HL-60 (cell line): Measurements from ENCODE around the gene LDLRAD3.

Experiments
- CTCF ChIP-seq: IDR thresholded peaks from one replicate; pipeline ENCODE4 v1.5.1; 2011; ENCODE audit warnings: low read length, control low read depth, inconsistent platforms; ENCODE audit not compliant: insufficient read depth
- POLR2AphosphoS5 ChIP-seq: IDR thresholded peaks from 2 replicates; pipeline ENCODE4 v1.6.1; 2012; ENCODE audit warnings: low read depth
- REST ChIP-seq: IDR thresholded peaks from 2 replicates; pipeline ENCODE4 v1.6.1; 2012; ENCODE audit warnings: low read depth; ENCODE audit not compliant: insufficient replicate concordance

GRCh38 chr11:36153551-36153950 is 209.7 kb downstream of the LDLRAD3 start:
- TF ChIP-seq CTCF (no peak), POLR2AphosphoS5 (no peak), REST (no peak)
